Lung microvascular endothelial cell (primary cell): ENCODE measurements around the gene KIF15. TPM values are rescaled to one million over a fixed set of nuclear protein-coding genes. Genes with fewer than 3 reads are reported as not detected.
A peak's percentile ranks its signal among the peaks of the same experiment; 100 is the strongest.

Experiments
- DNase-seq, 2 donors: peaks; one replicate each; pipeline versions ENCODE4 v3.0.0 to v3.0.0-alpha.2; 2010; ENCODE audit warnings: low read depth in 2 of 2
- total RNA-seq: library from RNA; depleted of rRNA; stranded (reverse); fragments of >200 nt; gene quantifications from 2 replicates; pipeline ENCODE4 v1.2.1, GENCODE V29; 2014

Gene KIF15, protein sequence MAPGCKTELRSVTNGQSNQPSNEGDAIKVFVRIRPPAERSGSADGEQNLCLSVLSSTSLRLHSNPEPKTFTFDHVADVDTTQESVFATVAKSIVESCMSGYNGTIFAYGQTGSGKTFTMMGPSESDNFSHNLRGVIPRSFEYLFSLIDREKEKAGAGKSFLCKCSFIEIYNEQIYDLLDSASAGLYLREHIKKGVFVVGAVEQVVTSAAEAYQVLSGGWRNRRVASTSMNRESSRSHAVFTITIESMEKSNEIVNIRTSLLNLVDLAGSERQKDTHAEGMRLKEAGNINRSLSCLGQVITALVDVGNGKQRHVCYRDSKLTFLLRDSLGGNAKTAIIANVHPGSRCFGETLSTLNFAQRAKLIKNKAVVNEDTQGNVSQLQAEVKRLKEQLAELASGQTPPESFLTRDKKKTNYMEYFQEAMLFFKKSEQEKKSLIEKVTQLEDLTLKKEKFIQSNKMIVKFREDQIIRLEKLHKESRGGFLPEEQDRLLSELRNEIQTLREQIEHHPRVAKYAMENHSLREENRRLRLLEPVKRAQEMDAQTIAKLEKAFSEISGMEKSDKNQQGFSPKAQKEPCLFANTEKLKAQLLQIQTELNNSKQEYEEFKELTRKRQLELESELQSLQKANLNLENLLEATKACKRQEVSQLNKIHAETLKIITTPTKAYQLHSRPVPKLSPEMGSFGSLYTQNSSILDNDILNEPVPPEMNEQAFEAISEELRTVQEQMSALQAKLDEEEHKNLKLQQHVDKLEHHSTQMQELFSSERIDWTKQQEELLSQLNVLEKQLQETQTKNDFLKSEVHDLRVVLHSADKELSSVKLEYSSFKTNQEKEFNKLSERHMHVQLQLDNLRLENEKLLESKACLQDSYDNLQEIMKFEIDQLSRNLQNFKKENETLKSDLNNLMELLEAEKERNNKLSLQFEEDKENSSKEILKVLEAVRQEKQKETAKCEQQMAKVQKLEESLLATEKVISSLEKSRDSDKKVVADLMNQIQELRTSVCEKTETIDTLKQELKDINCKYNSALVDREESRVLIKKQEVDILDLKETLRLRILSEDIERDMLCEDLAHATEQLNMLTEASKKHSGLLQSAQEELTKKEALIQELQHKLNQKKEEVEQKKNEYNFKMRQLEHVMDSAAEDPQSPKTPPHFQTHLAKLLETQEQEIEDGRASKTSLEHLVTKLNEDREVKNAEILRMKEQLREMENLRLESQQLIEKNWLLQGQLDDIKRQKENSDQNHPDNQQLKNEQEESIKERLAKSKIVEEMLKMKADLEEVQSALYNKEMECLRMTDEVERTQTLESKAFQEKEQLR (N-terminal part only)
- 1.6 and 4.8 TPM in 2 replicates for total RNA-seq

DNA sequence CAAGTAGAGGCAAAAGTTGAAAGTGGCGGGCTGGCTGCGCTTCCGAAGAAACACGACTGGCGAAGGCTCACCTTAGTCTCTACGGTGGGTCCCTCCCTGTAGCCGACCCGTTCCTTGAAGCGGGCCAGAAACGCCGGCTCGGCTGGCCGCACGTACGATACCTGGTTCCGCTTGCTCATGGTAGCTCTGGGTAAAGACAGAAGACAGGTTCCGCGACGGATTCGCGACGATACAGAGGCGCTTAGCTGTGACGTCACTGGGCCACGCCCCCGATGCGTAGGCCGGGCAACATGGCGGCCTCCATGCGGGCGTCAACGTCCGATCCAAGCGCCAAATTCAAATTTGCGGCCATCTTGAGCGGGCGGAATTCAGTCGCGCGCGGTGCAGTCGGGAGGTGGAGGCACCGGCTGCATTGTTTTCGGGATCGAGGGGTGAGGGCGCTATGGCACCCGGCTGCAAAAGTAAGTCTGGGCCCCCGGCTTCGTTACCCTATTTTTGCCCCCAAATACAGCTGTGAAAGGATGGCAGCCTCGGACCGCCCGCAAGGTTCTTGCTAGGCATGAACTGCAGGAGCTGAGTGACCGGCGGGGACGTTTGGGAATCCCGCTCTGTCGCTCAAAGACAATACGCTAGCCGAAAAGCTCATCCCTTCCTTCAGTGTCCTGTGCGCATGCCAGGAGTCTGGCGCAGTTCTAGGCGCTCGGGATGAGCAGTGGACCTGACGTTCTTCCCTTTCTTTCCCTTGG lies at the start of gene KIF15, which contains the start of gene KIAA1143:
KIF15 (plus strand) TSS at position 371 of the 746 bp plus-strand sequence; CDS start at position 443, 72 bp downstream.
KIAA1143 (minus strand) TSS at position 196 of the 746 bp plus-strand sequence; CDS start at position 179, 17 bp downstream.
- peak; percentile 97 to 98 for DNase-seq

GRCh38 chr3:44712455-44713075 lies 49.0 kb upstream of the KIF15 start, which contains the start of gene ZNF502:
ZNF502 (plus strand) TSS chr3:44712660; CDS start chr3:44720262, 7,602 bp downstream.
- peak; percentile 92 for DNase-seq

- peak in 1 of 2 donors; percentile 9 for DNase-seq
Measured at GRCh38 chr3:44721231-44722102, 40.1 kb upstream of the KIF15 start.

- no peak for DNase-seq
Measured at GRCh38 chr3:44722103-44722401, 39.5 kb upstream of the KIF15 start.

GRCh38 chr3:44729384-44729910 lies 32.1 kb upstream of the KIF15 start, which contains the start of gene ZNF501:
ZNF501 (plus strand) TSS chr3:44729635; CDS start chr3:44734422, 4,787 bp downstream.
- DNase-seq, result peak; percentile 87 to 90

DNA sequence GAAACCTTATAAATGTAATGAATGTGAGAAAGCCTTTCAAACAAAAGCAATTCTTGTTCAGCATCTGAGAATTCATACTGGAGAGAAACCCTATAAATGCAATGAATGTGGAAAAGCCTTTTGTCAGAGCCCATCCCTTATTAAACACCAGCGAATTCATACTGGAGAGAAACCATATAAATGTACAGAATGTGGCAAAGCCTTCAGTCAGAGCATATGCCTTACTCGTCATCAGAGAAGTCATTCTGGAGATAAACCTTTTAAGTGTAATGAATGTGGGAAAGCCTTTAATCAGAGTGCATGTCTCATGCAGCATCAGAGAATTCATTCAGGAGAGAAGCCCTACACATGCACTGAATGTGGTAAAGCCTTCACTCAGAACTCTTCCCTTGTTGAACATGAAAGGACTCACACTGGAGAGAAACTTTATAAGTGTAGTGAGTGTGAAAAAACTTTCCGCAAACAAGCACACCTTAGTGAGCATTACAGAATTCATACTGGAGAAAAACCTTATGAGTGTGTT lies 26.9 kb upstream of the KIF15 start:
- DNase-seq, result no peak

DNA sequence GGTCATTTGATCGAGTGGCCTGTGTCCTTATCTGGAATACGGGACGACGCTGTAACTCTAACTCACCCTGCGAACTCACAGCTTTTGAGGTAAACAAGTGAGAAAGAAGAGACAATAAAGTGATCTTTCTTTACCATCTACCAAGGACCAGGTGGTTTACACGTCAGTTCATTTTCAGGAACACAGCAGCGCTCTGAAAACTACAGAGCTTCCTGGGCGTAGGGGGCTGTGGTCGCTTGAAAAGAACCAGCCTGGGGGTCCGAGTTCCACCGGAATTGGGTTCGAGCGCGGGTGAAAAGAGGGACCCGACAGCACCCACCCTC lies 532 bp upstream of the KIF15 start:
- no peak for DNase-seq

DNA sequence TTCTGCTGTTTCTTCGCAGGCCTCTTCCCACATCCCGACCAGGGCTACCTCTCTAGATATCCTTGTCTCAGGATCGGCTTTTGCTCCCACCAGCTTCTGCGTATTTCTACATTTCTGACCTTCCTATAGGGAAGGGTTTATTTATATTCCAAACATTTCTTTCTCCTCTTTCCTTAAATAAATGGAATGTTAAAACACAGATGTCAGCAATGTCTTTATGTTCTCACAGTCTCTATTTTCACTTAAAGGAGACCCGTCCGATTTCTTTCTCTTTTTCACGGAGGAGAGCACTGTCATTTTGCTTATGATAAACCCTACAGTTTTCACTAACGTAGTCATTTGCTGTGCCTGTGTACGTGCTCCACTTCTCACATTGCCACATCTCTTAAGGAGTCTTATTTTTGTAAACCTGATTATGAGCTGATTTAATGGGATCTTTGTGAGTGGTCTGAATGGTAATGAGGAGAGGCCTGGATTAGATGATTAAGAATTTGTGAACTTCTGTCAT lies 630 bp downstream of the KIF15 start:
- DNase-seq, result peak; percentile 3

- DNase-seq, result no peak
Measured at GRCh38 chr3:44762690-44763089, 1.1 kb downstream of the KIF15 start.

- DNase-seq, result no peak
Measured at GRCh38 chr3:44764248-44764647, 2.7 kb downstream of the KIF15 start.

DNA sequence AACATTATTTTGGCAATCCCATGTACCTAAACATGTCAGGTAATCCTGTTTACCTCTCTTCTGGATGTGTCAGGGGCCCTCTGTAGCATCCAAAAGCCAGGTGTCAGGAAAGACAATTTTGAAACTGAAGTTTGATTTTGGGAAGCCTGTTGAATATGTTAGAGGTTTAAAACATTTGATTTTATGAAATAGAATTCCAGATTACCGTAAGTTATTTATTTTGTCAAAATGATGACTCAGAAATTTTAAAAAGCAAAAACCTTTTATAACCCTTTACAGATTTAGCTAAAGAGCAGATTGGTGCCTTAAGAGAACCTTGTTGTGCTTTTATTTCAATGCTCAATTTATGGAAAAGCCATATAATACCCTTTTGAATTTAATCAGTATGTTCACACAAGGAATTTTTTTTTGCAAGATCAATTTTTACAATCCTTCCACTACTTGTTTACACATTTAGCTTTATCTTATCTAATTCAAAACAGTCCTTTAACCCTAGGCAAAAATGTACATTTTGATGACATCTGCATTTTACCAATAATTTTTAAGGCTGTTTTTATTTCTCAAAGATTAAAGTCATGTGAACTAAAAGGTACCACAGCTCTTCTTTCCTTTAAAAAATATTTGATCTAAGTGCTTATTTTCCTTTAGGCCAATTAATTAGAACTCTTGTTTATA lies 10.0 kb downstream of the KIF15 start:
- no peak for DNase-seq

DNA sequence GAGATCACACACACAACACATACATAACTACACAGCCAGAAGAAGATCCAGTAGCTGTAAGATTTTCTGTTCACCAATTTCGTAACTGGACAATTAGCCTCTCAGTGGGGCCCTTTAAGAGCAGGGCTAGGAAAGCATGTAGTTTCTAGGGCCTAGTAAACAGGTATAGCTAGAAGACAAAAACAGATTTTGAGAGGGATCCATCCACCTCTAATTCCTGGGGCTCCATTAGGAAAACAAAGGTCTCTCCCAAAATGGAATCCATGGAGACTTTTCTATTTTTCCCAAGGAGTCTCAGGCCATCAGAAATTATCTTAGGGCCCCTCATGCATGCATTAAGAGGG lies 10.5 kb downstream of the KIF15 start:
- DNase-seq, result no peak

GRCh38 chr3:44782891-44783290 lies 21.3 kb downstream of the KIF15 start:
- DNase-seq, result no peak

GRCh38 chr3:44795197-44795596 lies 33.6 kb downstream of the KIF15 start:
- no peak for DNase-seq

GRCh38 chr3:44802011-44802410 lies 40.4 kb downstream of the KIF15 start:
- DNase-seq, result no peak

GRCh38 chr3:44803298-44803697 lies 41.7 kb downstream of the KIF15 start:
- no peak for DNase-seq

GRCh38 chr3:44805960-44806359 lies 44.4 kb downstream of the KIF15 start:
- no peak for DNase-seq

DNA sequence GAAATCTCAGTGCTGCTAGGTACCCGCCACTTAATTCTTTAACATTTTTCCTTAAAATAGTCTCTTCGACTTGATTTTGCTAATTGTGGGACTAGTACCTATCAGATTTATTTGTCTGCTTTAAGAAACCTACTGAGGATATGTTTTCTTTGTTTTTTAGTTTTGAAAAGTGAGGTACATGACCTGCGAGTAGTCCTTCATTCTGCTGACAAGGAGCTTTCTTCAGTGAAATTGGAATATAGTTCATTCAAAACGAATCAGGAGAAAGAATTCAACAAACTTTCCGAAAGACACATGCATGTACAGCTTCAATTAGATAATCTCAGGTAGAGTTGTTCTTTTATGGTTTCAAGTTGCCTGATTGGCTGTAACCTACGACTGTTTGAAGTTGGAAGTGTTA lies 53.2 kb downstream of the KIF15 start:
- no peak for DNase-seq
